SKM-1 (cell line): ENCODE data around the gene DARS1.

Experiments used
- DNase-seq: peaks from one replicate; lab custom pipeline; 2025; ENCODE audit not compliant: unreplicated experiment; lab: John Stamatoyannopoulos, UW

Gene DARS1

GRCh38 chr2:135948141-135948540 lies 37.3 kb downstream of the DARS1 start:
- DNase-seq, result no peak

DNA sequence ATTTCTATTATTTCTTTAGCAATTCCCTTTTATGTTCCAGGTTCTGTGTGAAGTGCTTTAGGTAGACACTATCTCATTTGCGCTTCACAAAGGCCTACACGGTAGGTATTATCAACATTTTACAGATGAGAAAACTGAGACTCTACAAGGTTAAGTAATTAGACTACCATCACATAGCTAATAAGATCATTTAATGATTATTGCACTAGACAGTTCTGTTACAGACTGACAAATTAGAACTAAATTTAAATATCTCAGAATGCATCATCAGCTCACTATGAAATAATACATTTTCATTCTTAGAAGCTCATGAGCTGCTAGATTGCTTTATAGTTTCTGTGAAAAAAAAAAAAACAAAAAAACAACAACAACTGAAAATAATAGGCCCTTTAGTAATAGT lies 37.9 kb downstream of the DARS1 start:
- DNase-seq, result no peak

DNA sequence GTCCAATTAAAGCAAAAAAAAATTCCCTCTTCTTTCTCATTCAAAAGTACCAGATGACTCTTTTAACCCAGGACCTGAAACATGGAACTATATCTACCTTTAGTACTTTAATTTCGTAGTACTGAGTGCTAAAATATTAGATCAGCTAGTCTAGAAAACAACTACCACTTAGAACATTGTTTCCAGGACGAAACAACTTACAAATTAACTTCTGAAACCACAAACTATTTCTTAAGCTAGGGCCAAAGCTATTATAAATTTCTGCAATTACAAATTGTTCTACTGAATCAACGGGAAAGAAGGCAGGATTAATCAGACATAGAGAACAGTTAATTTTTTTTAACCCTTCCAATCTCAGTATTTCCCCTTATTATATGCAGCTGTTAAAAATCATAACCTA lies 39.9 kb downstream of the DARS1 start:
- DNase-seq, result no peak

- no peak for DNase-seq
Observed at GRCh38 chr2:135944625-135945024, 40.8 kb downstream of the DARS1 start.

DNA sequence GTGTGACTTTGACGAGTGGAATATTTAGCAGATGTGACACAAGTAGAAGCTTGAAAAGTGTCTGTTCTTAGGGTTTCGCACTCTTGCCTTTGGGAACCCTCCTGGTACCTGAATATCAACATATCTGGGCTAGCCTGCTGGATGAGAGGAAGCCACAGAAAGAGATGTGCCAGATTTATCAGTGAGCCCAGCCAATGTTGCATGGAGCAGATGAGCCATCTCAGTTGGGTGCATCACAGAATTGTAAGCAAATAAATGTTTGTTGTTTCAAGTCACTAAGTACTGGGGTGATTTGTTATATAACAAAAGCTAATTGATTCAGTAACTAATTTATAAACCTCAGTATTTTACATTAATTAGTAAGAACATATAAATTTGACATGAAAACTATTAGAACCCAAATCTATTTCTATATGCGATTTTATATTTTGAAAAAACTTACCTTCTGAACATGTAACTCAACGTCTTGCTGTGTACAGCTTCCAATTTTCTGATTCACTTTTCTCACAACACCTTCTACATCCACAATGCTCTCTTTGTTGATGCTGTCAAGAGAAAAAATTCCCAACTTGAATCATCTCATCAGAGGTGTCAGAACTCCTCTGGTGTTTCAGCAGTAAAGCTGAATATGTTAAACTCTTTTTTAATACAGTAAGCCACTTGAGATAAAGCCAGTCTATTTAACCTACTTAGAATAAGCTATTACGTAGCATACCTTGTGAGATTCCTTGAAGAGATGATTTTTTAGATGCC lies 42.3 kb downstream of the DARS1 start:
- DNase-seq, result no peak

DNA sequence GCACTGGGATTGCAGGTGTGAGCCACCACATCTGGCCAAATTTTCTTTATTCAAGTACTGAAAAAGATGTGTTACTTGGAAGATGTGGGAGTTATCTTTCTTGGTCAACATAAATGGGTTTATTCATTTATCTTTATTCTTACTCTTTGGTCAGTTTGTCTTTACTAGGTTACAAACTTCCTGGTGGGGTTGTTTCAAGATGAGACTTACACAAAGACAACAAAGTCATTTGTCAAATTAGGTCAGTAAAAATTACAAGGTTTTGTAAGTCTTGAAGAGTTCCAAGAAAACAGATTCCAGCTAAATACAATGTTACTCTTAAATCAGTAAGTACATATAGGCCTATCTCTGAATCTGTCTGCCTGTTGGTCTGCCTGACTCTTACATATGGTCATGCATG lies 48.9 kb downstream of the DARS1 start:
- DNase-seq, result no peak

DNA sequence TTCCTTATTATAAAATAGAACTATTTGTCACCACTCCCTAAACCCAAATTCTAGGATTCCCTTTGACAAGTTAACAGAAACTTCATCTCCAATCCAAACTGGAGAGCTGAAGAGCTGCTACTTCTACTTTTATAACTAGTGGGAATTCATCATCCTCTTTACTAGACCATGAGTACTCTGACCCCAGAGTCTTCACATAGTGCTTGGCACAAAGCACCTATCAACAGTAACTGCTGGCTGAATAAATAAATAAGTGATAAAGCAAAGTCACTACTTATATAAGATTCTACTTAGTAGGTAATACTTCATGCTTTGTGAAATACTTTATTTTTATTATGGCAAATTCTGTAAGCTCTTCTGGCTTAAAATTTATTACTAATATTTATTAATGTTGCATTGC lies 49.5 kb downstream of the DARS1 start:
- DNase-seq, result no peak

DNA sequence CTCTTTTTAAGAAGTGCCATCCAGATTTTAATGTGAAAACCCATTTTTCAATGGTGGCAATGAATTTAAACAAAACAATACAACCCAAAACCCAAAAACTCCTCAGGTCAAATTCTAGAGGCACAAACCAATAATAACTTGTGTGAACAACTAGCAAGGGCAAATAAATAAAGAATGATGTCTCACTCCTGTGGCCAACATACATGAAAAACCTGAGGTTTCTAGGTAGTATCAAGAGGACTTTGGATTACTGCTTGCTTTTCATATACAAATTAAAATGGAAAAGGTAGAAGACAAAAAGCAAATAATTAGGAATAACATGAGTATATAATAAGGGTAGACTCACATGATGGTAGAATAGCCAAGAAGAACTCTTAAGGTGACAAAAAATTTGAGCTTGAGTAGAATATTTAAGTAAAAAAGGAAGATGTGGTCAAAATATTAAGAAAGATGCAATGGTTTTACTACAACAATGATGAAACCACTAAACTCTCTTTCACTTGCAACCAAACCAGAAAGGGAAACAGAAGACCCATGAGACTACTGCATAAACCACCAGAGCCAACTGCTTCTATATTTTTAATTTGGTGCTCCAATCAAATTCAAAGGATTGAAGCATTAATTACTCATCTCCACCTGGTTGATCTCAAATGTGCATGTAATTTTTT lies 53.5 kb downstream of the DARS1 start:
- DNase-seq, result peak; percentile 49

- DNase-seq, result no peak
Observed at GRCh38 chr2:135926605-135927004, 58.8 kb downstream of the DARS1 start.

- DNase-seq, result no peak
Observed at GRCh38 chr2:135925571-135925970, 59.9 kb downstream of the DARS1 start.

GRCh38 chr2:135916207-135916606 lies 69.2 kb downstream of the DARS1 start:
- peak; percentile 14 for DNase-seq

GRCh38 chr2:135914485-135914884 lies 70.9 kb downstream of the DARS1 start:
- no peak for DNase-seq

GRCh38 chr2:135913727-135914365 lies 71.6 kb downstream of the DARS1 start:
- no peak for DNase-seq

DNA sequence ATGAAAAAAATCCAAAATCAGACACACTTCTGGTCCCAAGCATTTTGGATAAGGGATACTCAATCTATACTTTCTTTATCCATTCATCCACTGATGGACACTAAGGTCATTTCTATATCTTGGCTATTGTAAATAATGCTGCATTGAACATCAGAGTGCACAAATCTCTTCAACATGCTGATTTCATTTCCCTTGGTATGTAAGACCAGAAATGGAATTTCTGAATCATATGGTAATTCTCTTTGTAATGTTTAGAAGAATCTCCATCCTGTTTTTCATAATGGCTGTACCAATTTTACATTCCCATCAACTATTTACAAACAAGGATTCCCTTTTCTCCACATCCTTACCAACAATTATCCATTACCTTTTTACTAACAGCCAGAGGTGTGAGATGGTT lies 75.5 kb downstream of the DARS1 start:
- no peak for DNase-seq

- no peak for DNase-seq
Observed at GRCh38 chr2:135905679-135906078, 79.7 kb downstream of the DARS1 start.

DNA sequence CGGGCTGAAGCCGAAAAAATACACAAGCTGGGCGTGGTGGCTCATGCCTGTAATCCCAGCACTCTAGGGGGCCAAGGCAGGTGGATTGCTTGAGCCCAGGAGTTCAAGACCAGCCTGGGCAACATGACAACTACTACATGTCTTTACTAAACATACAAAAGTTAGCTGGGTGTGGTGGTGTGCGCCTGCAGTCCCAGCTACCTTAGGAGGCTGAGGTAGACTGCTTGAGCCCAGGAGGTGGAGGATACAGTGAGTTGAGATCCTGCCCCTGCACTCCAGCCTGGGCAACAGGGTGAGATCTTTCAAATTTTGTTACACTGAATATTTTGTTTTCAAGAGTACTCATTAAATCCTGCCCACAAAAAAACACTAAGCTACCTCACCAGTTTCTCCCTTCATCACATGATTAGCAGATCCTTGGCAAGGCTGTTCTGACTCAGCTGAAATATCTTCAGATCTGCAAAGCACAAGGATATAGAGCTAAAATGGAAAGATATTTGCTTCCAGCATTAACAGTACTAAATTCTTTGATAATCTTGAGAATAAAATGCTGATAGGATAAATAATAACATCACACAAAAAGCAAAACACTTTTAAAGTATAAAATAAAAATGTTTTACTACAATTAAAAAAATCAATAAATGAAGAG lies 81.0 kb downstream of the DARS1 start:
- no peak for DNase-seq

DNA sequence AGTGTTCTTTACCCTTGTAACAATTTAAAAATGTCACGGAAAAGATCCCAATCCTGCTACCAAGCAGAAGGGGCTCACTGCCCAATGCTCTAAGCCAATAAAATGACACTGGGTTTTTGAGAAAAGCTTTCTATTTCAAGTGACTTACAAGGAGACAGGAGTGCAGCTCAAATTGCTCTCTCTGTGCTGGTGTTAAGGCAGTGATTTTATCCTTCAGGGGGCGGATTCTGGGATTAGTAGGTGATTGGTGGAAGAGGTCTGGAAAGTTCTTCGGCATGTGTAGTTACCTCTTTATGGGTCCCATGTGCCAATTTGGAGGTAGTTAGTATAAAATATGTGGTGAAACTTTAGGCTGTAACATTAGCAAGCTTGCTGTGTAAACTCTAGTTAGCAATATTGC lies 81.8 kb downstream of the DARS1 start:
- no peak for DNase-seq

- DNase-seq, result no peak
Observed at GRCh38 chr2:135899567-135899966, 85.9 kb downstream of the DARS1 start.

DNA sequence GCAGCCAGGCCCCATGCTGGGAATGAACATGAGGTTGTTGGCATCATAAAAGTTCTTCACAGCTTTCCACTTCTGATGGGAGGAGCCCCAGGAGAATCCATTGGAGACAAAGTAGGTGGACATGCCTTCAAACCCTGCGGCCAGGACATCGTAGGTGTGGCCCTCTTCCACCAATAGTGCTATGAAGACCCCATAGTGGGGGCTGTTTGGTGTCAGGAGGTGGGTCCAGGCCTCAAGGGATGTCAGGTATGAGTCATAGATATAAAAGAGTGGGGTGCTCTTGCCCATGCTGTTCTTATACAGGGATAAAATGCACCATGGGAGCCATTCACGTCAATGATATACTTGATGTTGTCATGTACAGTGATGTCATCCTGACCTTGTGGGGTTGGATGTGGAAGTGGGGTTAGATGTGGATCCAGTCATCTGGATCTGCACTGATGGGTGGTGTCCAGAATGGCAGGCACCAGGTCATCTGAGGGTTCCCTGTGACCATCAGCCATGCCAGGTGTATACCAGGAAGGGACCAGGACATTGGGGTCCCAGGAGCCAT lies 87.1 kb downstream of the DARS1 start:
- DNase-seq, result no peak

GRCh38 chr2:135894930-135895329 lies 90.5 kb downstream of the DARS1 start:
- no peak for DNase-seq

GRCh38 chr2:135893374-135893794 lies 92.0 kb downstream of the DARS1 start:
- DNase-seq, result no peak
